Measurements from ENCODE around the gene DNAI7.

GRCh38 chr12:25187781-25188180 is 7.2 kb downstream of the DNAI7 start:
- TF ChIP-seq POLR2A (IDR thresholded peaks at IDR 0.05) (no peak), CTCF (IDR thresholded peaks at IDR 0.05) (no peak)

Measured in testis (tissue), 2 donors.